Measurements from ENCODE around the gene FAM3C. TPM values are rescaled to one million over a fixed set of nuclear protein-coding genes. Genes with fewer than 3 reads are reported as not detected.

FAM3C gene
- total RNA-seq, 1 donor from 2014 or later = 51.0 TPM

- DNase-seq (ENCODE audit: low spot score) = no peak
- intact Hi-C loops (cut with DNase I) = no loop called here
These were observed 20.4 kb upstream of the FAM3C start for GRCh38 chr7:121416533-121416932.

- no peak for DNase-seq (ENCODE audit: low spot score)
- intact Hi-C loops (cut with DNase I) = no loop called here
These were observed 18.3 kb upstream of the FAM3C start for GRCh38 chr7:121414436-121414835.

- DNase-seq (ENCODE audit: low spot score) = no peak
- intact Hi-C loops (cut with DNase I) = no loop called here
These were observed 15.5 kb upstream of the FAM3C start for GRCh38 chr7:121411597-121411979.

- DNase-seq (ENCODE audit: low spot score) = no peak
- intact Hi-C loops (cut with DNase I) = no loop called here
These were observed 14.9 kb upstream of the FAM3C start for GRCh38 chr7:121410829-121411596.

- intact Hi-C loops (cut with DNase I) = no loop called here
- no peak for DNase-seq (ENCODE audit: low spot score)
These were observed 10.8 kb upstream of the FAM3C start for GRCh38 chr7:121406944-121407343.

- intact Hi-C loops (cut with DNase I) = no loop called here
- no peak for DNase-seq (ENCODE audit: low spot score)
These were observed 10.4 kb upstream of the FAM3C start for GRCh38 chr7:121406461-121406860.

GRCh38 chr7:121404348-121404747 lies 8.2 kb upstream of the FAM3C start:
- no peak for DNase-seq (ENCODE audit: low spot score)
- intact Hi-C loops (cut with DNase I) = no loop called here

- DNase-seq (ENCODE audit: low spot score) = no peak
- intact Hi-C loops (cut with DNase I) = no loop called here
These were observed 6.6 kb upstream of the FAM3C start for GRCh38 chr7:121402701-121403100.

- DNase-seq (ENCODE audit: low spot score) = no peak
- intact Hi-C loops (cut with DNase I) = no loop called here
These were observed 5.8 kb upstream of the FAM3C start for GRCh38 chr7:121401896-121402295.

- intact Hi-C loops (cut with DNase I) = loop anchor here (5.0 kb wide), 1 partner anchor 39 kb away; no protein-coding TSS in a partner anchor
- no peak for DNase-seq (ENCODE audit: low spot score)
These were observed 2.1 kb upstream of the FAM3C start for GRCh38 chr7:121398246-121398645.

- DNase-seq (ENCODE audit: low spot score) = no peak
- intact Hi-C loops (cut with DNase I) = loop anchor here (5.0 kb wide), 1 partner anchor 39 kb away; no protein-coding TSS in a partner anchor
These were observed 1.7 kb upstream of the FAM3C start for GRCh38 chr7:121397822-121398221.

GRCh38 chr7:121397361-121397760 lies 1.3 kb upstream of the FAM3C start:
- DNase-seq (ENCODE audit: low spot score) = no peak
- intact Hi-C loops (cut with DNase I) = loop anchor here (5.0 kb wide), 1 partner anchor 40 kb away; no protein-coding TSS in a partner anchor

GRCh38 chr7:121395494-121395960 lies 581 bp downstream of the FAM3C start:
- DNase-seq (ENCODE audit: low spot score) = no peak
- intact Hi-C loops (cut with DNase I) = loop anchor here (5.0 kb wide), 1 partner anchor 42 kb away; no protein-coding TSS in a partner anchor

- intact Hi-C loops (cut with DNase I) = loop anchor here (5.0 kb wide), 1 partner anchor 43 kb away; no protein-coding TSS in a partner anchor
- no peak for DNase-seq (ENCODE audit: low spot score)
These were observed 1.4 kb downstream of the FAM3C start for GRCh38 chr7:121394709-121395140.

- DNase-seq (ENCODE audit: low spot score) = no peak
- intact Hi-C loops (cut with DNase I) = no loop called here
These were observed 3.1 kb downstream of the FAM3C start for GRCh38 chr7:121393005-121393366.

GRCh38 chr7:121392277-121393004 lies 3.7 kb downstream of the FAM3C start:
- intact Hi-C loops (cut with DNase I) = no loop called here
- DNase-seq (ENCODE audit: low spot score) = no peak

- intact Hi-C loops (cut with DNase I) = no loop called here
- no peak for DNase-seq (ENCODE audit: low spot score)
These were observed 4.4 kb downstream of the FAM3C start for GRCh38 chr7:121391686-121392085.

- DNase-seq (ENCODE audit: low spot score) = no peak
- intact Hi-C loops (cut with DNase I) = no loop called here
These were observed 5.5 kb downstream of the FAM3C start for GRCh38 chr7:121390617-121391016.

- DNase-seq (ENCODE audit: low spot score) = no peak
- intact Hi-C loops (cut with DNase I) = no loop called here
These were observed 6.0 kb downstream of the FAM3C start for GRCh38 chr7:121390109-121390508.

GRCh38 chr7:121388950-121389349 lies 7.2 kb downstream of the FAM3C start:
- DNase-seq (ENCODE audit: low spot score) = no peak
- intact Hi-C loops (cut with DNase I) = no loop called here

- DNase-seq (ENCODE audit: low spot score) = no peak
- intact Hi-C loops (cut with DNase I) = no loop called here
These were observed 10.3 kb downstream of the FAM3C start for GRCh38 chr7:121385800-121386179.
